Measurements from ENCODE around the gene NINJ1.

Gene NINJ1

DNA sequence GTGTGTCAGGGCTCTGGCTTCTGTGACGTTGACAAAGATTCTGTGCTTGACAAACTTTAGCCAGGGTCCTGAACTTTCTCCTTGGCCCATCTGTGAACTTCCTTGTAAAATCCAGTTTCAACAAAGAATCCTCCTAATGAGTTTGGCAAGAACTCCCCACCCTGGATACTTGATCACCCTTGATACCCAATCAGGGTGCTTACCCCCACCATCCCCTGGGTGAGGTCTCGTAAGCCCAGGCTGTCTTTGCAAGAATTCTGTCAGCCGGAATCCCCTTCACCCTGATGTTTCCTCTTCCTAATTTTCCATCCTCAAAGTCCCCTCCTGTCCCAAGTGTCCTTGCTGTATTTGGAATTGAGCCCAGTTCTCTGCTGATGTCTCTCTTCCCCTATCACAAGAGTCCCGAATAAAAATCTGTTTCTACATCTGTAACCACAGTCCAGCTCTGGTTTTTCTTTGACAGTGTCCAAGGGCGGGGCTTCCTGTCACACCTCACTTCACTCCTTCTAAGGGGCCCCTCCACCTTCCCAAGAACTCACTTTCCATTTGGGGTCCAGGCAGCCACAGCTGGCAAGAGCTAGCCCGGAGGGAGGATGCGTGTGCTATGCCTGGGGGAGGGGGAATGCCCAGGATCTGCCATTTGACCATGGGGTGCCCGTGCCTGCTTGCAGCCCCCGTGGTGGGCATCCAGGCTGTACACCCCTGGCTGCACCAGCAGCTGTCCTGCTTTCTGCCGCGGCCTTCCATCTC is 40.7 kb downstream of the NINJ1 start:
- TF ChIP-seq, protein P1, sequence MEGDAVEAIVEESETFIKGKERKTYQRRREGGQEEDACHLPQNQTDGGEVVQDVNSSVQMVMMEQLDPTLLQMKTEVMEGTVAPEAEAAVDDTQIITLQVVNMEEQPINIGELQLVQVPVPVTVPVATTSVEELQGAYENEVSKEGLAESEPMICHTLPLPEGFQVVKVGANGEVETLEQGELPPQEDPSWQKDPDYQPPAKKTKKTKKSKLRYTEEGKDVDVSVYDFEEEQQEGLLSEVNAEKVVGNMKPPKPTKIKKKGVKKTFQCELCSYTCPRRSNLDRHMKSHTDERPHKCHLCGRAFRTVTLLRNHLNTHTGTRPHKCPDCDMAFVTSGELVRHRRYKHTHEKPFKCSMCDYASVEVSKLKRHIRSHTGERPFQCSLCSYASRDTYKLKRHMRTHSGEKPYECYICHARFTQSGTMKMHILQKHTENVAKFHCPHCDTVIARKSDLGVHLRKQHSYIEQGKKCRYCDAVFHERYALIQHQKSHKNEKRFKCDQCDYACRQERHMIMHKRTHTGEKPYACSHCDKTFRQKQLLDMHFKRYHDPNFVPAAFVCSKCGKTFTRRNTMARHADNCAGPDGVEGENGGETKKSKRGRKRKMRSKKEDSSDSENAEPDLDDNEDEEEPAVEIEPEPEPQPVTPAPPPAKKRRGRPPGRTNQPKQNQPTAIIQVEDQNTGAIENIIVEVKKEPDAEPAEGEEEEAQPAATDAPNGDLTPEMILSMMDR (IDR thresholded peaks at IDR 0.05; ENCODE audit: insufficient read depth, missing control alignments): no peak
- FAIRE-seq: no peak
- no peak for DNase-seq (ENCODE audit: insufficient read length, low spot score)

GRCh38 chr9:93092251-93092991 is 41.6 kb downstream of the NINJ1 start:
- TF ChIP-seq, protein P1 (IDR thresholded peaks at IDR 0.05; ENCODE audit: insufficient read depth, missing control alignments): no peak
- FAIRE-seq (no peak), DNase-seq (ENCODE audit: insufficient read length, low spot score) (peak; percentile 6)

DNA sequence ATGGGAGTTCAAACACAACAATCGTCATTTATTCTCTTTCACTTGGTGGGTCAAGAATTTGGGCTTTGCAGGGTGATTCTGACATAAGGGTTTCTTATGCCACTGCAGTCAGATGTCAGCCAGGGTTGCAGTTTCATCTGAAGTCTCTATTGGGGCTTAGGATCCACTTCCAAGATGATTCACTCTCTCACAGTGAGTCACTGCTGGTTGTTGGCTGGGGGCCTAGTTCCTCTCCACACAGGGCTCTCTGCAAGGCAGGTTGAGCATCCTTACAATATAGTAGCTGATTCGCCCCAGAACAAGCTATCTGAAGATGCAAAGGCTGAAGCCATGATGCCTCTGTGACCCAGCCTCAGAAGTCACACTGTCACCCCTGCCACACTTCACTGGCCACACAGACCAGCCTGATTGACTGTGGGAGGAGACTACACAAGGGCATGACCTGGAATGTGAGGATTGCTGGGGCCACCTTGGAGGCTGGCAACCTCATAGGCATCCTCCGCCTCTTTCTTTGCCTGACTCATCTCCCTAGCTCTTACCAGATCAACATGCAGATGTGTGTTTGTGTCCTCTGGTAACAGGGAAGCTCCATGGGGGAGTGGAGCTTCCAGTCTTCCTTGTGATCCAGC is 42.5 kb downstream of the NINJ1 start:
- TF ChIP-seq, protein P1 (IDR thresholded peaks at IDR 0.05; ENCODE audit: insufficient read depth, missing control alignments): no peak
- DNase-seq (ENCODE audit: insufficient read length, low spot score) (peak; percentile 1), FAIRE-seq (no peak)

GRCh38 chr9:93091056-93091452 is 43.0 kb downstream of the NINJ1 start:
- TF ChIP-seq, protein P1 (IDR thresholded peaks at IDR 0.05; ENCODE audit: insufficient read depth, missing control alignments): no peak
- no peak for FAIRE-seq
- DNase-seq (ENCODE audit: insufficient read length, low spot score): peak; percentile 0

DNA sequence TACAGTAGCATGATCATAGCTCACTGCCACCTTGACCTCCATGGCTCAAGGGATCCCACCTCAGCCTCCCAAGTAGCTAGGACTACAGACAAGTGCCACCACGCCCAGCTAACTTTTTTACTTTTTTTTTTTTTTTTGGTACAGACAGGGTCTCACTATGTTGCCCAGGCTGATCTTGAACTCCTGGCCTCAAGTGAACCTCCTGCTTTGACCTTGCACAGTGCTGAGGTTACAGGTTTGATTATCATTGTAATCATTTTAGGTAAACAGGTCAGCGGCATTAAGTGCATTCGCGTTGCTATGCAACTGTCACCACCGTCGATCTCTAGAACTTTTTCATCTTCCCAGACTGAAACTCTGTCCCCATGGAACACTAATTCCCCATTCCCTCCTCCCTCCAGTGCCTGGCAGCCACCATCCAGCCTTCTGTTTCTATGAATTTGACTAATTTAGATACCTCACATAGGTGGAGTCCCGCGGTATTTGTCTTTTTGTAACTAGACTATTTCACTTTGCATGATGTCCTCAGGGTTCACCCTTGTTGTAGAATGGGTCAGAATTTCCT is 43.9 kb downstream of the NINJ1 start:
- no peak for FAIRE-seq
- no peak for DNase-seq (ENCODE audit: insufficient read length, low spot score)
- TF ChIP-seq, protein P1 (IDR thresholded peaks at IDR 0.05; ENCODE audit: insufficient read depth, missing control alignments): no peak

DNA sequence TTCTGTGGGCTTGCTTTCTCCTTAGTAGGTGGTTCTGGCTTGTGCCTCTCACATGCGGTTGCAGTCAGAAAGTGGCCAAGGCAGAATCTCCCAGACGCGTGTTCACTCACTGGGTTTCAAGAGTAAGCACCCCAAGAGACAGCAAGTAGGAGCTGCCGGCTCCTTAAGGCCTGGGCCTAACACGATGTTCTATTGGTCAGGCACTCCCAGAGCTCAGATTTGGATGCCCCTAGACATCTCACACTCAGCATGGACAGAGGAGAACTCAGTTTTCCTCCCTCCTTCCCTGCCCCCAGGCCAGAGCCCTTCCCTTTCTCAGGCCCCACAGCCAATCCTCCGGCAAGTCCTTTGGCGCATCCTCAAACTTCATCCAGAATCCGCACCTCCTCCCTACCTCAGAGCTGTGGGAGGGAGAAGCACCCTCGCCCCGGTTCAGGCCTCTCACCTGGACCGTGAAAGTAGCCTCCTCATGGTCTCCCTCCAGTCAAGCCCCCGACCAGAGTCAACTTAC is 44.5 kb downstream of the NINJ1 start:
- peak; percentile 3 for DNase-seq (ENCODE audit: insufficient read length, low spot score)
- FAIRE-seq: no peak
- TF ChIP-seq, protein P1 (IDR thresholded peaks at IDR 0.05; ENCODE audit: insufficient read depth, missing control alignments): no peak

Data from D721Med (cell line).